NT2/D1 (cell line): ENCODE measurements around the gene ERCC3.

Source experiments
- SUZ12 ChIP-seq: IDR thresholded peaks from 2 replicates; pipeline ENCODE4 v1.6.1; 2011; ENCODE audit not compliant: insufficient read length, insufficient read depth; ENCODE audit errors: extremely low read depth
- YY1 ChIP-seq: IDR thresholded peaks from 2 replicates; pipeline ENCODE4 v1.6.1; 2011; ENCODE audit not compliant: insufficient read length, insufficient read depth
- ZNF274 ChIP-seq: IDR thresholded peaks from 2 replicates; pipeline ENCODE4 v1.6.1; 2011; ENCODE audit warnings: mild to moderate bottlenecking, low read depth, low read length

GRCh38 chr2:127280693-127281092 lies 13.3 kb downstream of the ERCC3 start:
- no peak for TF ChIP-seq YY1
- TF ChIP-seq ZNF274: no peak
- no peak for TF ChIP-seq SUZ12
